ENCODE measurements around the gene PUS7.

Gene PUS7

GRCh38 chr7:105496521-105496920 lies 25.6 kb downstream of the PUS7 start:
- TF ChIP-seq CTCF (IDR thresholded peaks at IDR 0.05; ENCODE audit: low read depth, low read length, missing control alignments), result no peak
- DNase-seq (ENCODE audit: extremely low read depth, low read depth), result no peak

GRCh38 chr7:105493923-105494315 lies 28.2 kb downstream of the PUS7 start:
- TF ChIP-seq CTCF (IDR thresholded peaks at IDR 0.05; ENCODE audit: low read depth, low read length, missing control alignments), result no peak
- no peak for DNase-seq (ENCODE audit: extremely low read depth, low read depth)
- H3K4me3 ChIP-seq (replicated peaks; ENCODE audit: low read depth, low read length), result no peak overlapping the region

More at GRCh38 chr7:105496521-105496920, 25.6 kb downstream of the PUS7 start:
- no peak overlapping the region for H3K4me3 ChIP-seq (replicated peaks; ENCODE audit: low read depth, low read length)

GRCh38 chr7:105493196-105493922 lies 28.7 kb downstream of the PUS7 start:
- no peak for DNase-seq (ENCODE audit: extremely low read depth, low read depth)
- TF ChIP-seq CTCF (IDR thresholded peaks at IDR 0.05; ENCODE audit: low read depth, low read length, missing control alignments), result no peak
- H3K4me3 ChIP-seq (replicated peaks; ENCODE audit: low read depth, low read length), result no peak overlapping the region

- no peak for DNase-seq (ENCODE audit: extremely low read depth, low read depth)
- no peak for TF ChIP-seq CTCF (IDR thresholded peaks at IDR 0.05; ENCODE audit: low read depth, low read length, missing control alignments)
- no peak overlapping the region for H3K4me3 ChIP-seq (replicated peaks; ENCODE audit: low read depth, low read length)
Measured at GRCh38 chr7:105489409-105489808, 32.7 kb downstream of the PUS7 start.

- peak; percentile 54 for DNase-seq (ENCODE audit: extremely low read depth, low read depth)
- TF ChIP-seq CTCF (IDR thresholded peaks at IDR 0.05; ENCODE audit: low read depth, low read length, missing control alignments), result peak; percentile 21
- no peak overlapping the region for H3K4me3 ChIP-seq (replicated peaks; ENCODE audit: low read depth, low read length)
Measured at GRCh38 chr7:105487579-105488571, 34.2 kb downstream of the PUS7 start.

GRCh38 chr7:105480931-105481330 lies 41.1 kb downstream of the PUS7 start:
- DNase-seq (ENCODE audit: extremely low read depth, low read depth), result no peak
- TF ChIP-seq CTCF (IDR thresholded peaks at IDR 0.05; ENCODE audit: low read depth, low read length, missing control alignments), result no peak

More at GRCh38 chr7:105480931-105481330, 41.1 kb downstream of the PUS7 start:
- no peak overlapping the region for H3K4me3 ChIP-seq (replicated peaks; ENCODE audit: low read depth, low read length)
